Prostate gland (tissue), 2 donors: ENCODE results near the gene PLK1. TPM values are rescaled to one million over a fixed set of nuclear protein-coding genes. Genes with fewer than 3 reads are reported as not detected.
A peak's percentile ranks its signal among the peaks of the same experiment; 100 is the strongest.

Experiments used
- DNase-seq: peaks from one replicate; pipeline ENCODE4 v3.0.0-alpha.2; 2019; ENCODE audit warnings: low spot score
- H3K27ac ChIP-seq, 2 donors: fragments of 200-600 bp; sonication (generic); 2 replicates each; pipeline ENCODE4 v1.5.1; 2017 to 2019
- H3K27me3 ChIP-seq: fragments of 200-600 bp; sonication (generic); replicated peaks from 2 replicates; pipeline ENCODE4 v1.5.1; 2019; ENCODE audit not compliant: insufficient read depth
- H3K36me3 ChIP-seq, 2 donors: fragments of 200-600 bp; sonication (generic); 1 replicate in 1 of 2; 2 replicates in 1 of 2; pipeline versions ENCODE4 v1.5.1 to v1.8.1; 2017 to 2019
- H3K4me1 ChIP-seq: fragments of 200-600 bp; sonication (generic); replicated peaks from 2 replicates; pipeline ENCODE4 v1.5.1; 2019
- H3K4me3 ChIP-seq, 2 donors: fragments of 200-600 bp; sonication (generic); 2 replicates each; pipeline ENCODE4 v1.5.1; 2017 to 2019
- H3K9me3 ChIP-seq: fragments of 200-600 bp; sonication (generic); 2 replicates; pipeline ENCODE4 v1.5.1; 2017
- POLR2A ChIP-seq: fragments of 450-650 bp; IDR thresholded peaks from one replicate; pipeline ENCODE4 v1.6.1; 2016; ENCODE audit warnings: antibody characterized with exemption, mild to moderate bottlenecking
- POLR2AphosphoS5 ChIP-seq: sonication (generic); formaldehyde crosslinking; IDR thresholded peaks from one replicate; pipeline ENCODE4 v1.6.1; 2017; ENCODE audit warnings: antibody characterized with exemption
- WGBS: methylation state at CpG from one replicate; pipeline ENCODE4 v1.1.5; 2018; 5-methylcytosine and 5-hydroxymethylcytosine counted together
- intact Hi-C: fragments of 100-400 bp; cut with DNase I; formaldehyde crosslinking; loops from one replicate; pipeline ENCODE4 v1.14.2; 2022
- total RNA-seq, 2 donors: library from RNA; depleted of rRNA; stranded (reverse); fragments of >200 nt; gene quantifications; one replicate each; pipeline ENCODE4 v1.1.0, GENCODE V29; 2016
- TF ChIP-seq, protein P1 (sequence below), 4 experiments: fragments of 200-600 bp in 2 of 4; fragments of 450-650 bp in 2 of 4; sonication (generic) in 2 of 4; IDR thresholded peaks; 1 replicate in 3 of 4; 2 replicates in 1 of 4; pipeline ENCODE4 v1.5.1; 2016 to 2019; ENCODE audit warnings: antibody characterized with exemption in 4 of 4, mild to moderate bottlenecking in 2 of 4, moderate library complexity in 2 of 4

PLK1 gene
- total RNA-seq, 2 donors from 2014 or later = 2.6 to 8.7 TPM

DNA sequence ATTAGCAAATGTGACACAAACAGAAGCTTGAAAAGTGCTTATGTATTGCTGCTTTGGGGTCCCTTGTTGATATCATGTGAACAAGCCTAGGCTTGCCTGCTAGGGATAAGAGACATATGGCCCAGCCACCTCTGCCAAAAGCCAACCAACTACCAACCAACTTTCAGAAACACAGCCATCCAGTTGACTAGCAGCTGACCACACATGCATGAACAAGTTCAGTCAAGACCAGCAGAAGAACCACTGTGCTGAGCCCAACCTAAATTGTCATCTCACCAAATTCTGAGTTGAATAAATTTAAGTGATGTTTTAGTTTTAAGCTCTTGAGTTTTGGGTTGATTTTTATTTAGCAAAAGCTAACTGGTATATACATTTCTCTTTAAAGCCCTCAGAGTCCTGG, 30.8 kb downstream of the PLK1 start:
- no peaks in the 10 kb centered on the region for H3K36me3 ChIP-seq

DNA sequence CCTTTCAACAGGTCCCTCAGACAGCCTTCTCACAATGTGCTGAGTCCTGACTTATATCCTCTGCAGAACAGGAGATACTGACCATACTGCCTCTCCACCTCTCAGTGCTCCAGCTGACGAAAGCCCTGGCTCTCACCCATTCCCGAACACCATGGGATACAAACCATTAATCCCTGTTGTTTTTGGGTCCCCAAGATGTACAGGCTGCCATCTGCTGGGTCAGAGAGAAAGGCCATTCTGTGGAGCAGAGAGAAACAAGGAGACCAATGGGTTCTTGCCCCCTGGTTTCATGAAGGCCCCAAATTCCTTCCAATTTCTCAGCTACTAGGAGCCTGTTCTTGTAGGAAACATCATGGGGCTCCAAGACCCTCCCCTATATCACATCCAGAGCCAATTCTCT, 31.3 kb downstream of the PLK1 start:
- no peaks in the 10 kb centered on the region for H3K36me3 ChIP-seq
- H3K9me3 ChIP-seq = no peaks in the 10 kb centered on the region
- TF ChIP-seq, protein P1, sequence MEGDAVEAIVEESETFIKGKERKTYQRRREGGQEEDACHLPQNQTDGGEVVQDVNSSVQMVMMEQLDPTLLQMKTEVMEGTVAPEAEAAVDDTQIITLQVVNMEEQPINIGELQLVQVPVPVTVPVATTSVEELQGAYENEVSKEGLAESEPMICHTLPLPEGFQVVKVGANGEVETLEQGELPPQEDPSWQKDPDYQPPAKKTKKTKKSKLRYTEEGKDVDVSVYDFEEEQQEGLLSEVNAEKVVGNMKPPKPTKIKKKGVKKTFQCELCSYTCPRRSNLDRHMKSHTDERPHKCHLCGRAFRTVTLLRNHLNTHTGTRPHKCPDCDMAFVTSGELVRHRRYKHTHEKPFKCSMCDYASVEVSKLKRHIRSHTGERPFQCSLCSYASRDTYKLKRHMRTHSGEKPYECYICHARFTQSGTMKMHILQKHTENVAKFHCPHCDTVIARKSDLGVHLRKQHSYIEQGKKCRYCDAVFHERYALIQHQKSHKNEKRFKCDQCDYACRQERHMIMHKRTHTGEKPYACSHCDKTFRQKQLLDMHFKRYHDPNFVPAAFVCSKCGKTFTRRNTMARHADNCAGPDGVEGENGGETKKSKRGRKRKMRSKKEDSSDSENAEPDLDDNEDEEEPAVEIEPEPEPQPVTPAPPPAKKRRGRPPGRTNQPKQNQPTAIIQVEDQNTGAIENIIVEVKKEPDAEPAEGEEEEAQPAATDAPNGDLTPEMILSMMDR (IDR thresholded peaks at IDR 0.05) = no peak
- TF ChIP-seq POLR2AphosphoS5 = no peak
- no peak for TF ChIP-seq POLR2A
- no peak overlapping the region for H3K27ac ChIP-seq
- peaks cover 9% of the 10 kb centered on the region for H3K27me3 ChIP-seq
- DNase-seq = no peak
- no peak overlapping the region for H3K4me3 ChIP-seq
- WGBS = 85% methylated on average over 2 of the region's 2 CpGs
- intact Hi-C loops = no loop called here
- no peaks in the 10 kb centered on the region for H3K4me1 ChIP-seq

More for the DNA sequence above, 30.8 kb downstream of the PLK1 start:
- Histone ChIP-seq H3K4me1 (no peaks in the 10 kb centered on the region), H3K27ac (no peak overlapping the region), H3K4me3 (no peak overlapping the region), H3K9me3 (no peaks in the 10 kb centered on the region), H3K27me3 (peaks cover 9% of the 10 kb centered on the region)
- DNase-seq = no peak
- intact Hi-C loops = no loop called here
- TF ChIP-seq POLR2AphosphoS5 (no peak), POLR2A (no peak)
- TF ChIP-seq, protein P1 (IDR thresholded peaks at IDR 0.05) = no peak

- intact Hi-C loops = no loop called here
- Histone ChIP-seq H3K4me1 (no peaks in the 10 kb centered on the region), H3K36me3 (no peaks in the 10 kb centered on the region), H3K4me3 (no peak overlapping the region), H3K27me3 (peaks cover 9% of the 10 kb centered on the region), H3K27ac (no peak overlapping the region), H3K9me3 (no peaks in the 10 kb centered on the region)
- no peak for DNase-seq
- 91% methylated on average over 3 of the region's 3 CpGs for WGBS
- TF ChIP-seq, protein P1 (IDR thresholded peaks at IDR 0.05) = no peak
- TF ChIP-seq POLR2A (no peak), POLR2AphosphoS5 (no peak)
Measured at GRCh38 chr16:23710504-23710903, 31.8 kb downstream of the PLK1 start.

GRCh38 chr16:23711785-23712184, 33.1 kb downstream of the PLK1 start:
- H3K27me3 ChIP-seq = peaks cover 9% of the 10 kb centered on the region
- no peaks in the 10 kb centered on the region for H3K9me3 ChIP-seq
- no peaks in the 10 kb centered on the region for H3K36me3 ChIP-seq
- TF ChIP-seq POLR2A (no peak), POLR2AphosphoS5 (no peak)
- TF ChIP-seq, protein P1 (IDR thresholded peaks at IDR 0.05) = no peak
- H3K27ac ChIP-seq = no peak overlapping the region
- 67% methylated on average over 4 of the region's 4 CpGs for WGBS
- DNase-seq = no peak
- intact Hi-C loops = no loop called here
- no peak overlapping the region for H3K4me3 ChIP-seq
- H3K4me1 ChIP-seq = no peaks in the 10 kb centered on the region

- Histone ChIP-seq H3K36me3 (no peaks in the 10 kb centered on the region), H3K4me1 (no peaks in the 10 kb centered on the region), H3K27ac (no peak within 1 kb of the TSS), H3K27me3 (peaks cover 9% of the 10 kb centered on the region), H3K4me3 (no peak within 1 kb of the TSS), H3K9me3 (no peaks in the 10 kb centered on the region)
- WGBS = 1% methylated on average over 24 of the region's 37 CpGs
- TF ChIP-seq POLR2AphosphoS5 = no peak
- TF ChIP-seq, protein P1 (IDR thresholded peaks at IDR 0.05) = no peak
- peak; percentile 31 for TF ChIP-seq POLR2A
- DNase-seq = no peak
- intact Hi-C loops = no loop called here
Measured at GRCh38 chr16:23712976-23713375, 34.3 kb downstream of the PLK1 start, which contains the start of gene ERN2. ERN2 (minus strand) TSS chr16:23713222; CDS start chr16:23713187, 35 bp downstream.
